ENCODE results near the gene DAZ4. TPM values are rescaled to one million over a fixed set of nuclear protein-coding genes. Genes with fewer than 3 reads are reported as not detected.
"Not testable (repeated sequence)": the region's sequence is repeated elsewhere in the genome, so short reads cannot be mapped to it uniquely, and the experiment has no call there.

Gene DAZ4, protein sequence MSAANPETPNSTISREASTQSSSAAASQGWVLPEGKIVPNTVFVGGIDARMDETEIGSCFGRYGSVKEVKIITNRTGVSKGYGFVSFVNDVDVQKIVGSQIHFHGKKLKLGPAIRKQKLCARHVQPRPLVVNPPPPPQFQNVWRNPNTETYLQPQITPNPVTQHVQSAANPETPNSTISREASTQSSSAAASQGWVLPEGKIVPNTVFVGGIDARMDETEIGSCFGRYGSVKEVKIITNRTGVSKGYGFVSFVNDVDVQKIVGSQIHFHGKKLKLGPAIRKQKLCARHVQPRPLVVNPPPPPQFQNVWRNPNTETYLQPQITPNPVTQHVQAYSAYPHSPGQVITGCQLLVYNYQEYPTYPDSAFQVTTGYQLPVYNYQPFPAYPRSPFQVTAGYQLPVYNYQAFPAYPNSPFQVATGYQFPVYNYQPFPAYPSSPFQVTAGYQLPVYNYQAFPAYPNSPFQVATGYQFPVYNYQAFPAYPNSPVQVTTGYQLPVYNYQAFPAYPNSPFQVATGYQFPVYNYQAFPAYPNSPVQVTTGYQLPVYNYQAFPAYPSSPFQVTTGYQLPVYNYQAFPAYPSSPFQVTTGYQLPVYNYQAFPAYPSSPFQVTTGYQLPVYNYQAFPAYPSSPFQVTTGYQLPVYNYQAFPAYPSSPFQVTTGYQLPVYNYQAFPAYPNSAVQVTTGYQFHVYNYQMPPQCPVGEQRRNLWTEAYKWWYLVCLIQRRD
- total RNA-seq (1 to 10 TPM; 2.0 to 9.8 TPM), polyA plus RNA-seq (ENCODE audit: insufficient read depth, low read depth, low replicate concordance) (1.4 TPM)
- long read RNA-seq, donor 1 = 0 reads
- long read RNA-seq, donor 2 = 0 reads

DNA sequence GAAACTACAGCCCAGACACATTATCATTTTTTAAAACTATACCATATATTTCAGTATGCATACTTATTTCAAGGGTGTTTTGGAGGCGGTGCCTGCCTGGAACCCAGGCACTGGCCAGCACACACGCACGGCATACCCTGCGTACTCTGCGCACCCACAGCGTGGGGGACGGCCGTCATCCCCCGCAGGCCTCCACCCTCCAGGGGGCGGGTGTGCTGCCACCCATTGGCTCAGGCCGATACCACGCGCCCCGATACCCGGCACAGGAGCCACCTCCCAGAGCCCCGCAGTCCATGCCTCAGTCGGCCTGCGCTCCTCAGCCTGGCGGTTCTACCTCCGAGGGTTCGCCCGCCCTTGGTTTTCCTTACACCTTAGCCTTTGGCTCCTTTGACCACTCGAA, at the start of gene DAZ4:
TSS of gene DAZ4 (plus strand) at position 301 of the 400 bp plus-strand sequence. CDS start 208 bp downstream, outside the sequence.
- H3K9me3 ChIP-seq; H3K27me3 ChIP-seq; H3K4me3 ChIP-seq; H3K27ac ChIP-seq; H3K36me3 ChIP-seq (ENCODE audit: low read depth, missing control alignments); H3K4me1 ChIP-seq; intact Hi-C loops (cut with DNase I; ENCODE audit: low total_unique reads): not testable (repeated sequence)
- WGBS, 2 donors = no CpG with 5 or more reads among the region's 23 CpGs
- peak; percentile 12 for DNase-seq

DNA sequence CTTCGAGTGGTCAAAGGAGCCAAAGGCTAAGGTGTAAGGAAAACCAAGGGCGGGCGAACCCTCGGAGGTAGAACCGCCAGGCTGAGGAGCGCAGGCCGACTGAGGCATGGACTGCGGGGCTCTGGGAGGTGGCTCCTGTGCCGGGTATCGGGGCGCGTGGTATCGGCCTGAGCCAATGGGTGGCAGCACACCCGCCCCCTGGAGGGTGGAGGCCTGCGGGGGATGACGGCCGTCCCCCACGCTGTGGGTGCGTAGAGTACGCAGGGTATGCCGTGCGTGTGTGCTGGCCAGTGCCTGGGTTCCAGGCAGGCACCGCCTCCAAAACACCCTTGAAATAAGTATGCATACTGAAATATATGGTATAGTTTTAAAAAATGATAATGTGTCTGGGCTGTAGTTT, 20.4 kb upstream of the DAZ4 start, which contains the start of gene DAZ3:
TSS of gene DAZ3 (minus strand) at position 101 of the 400 bp plus-strand sequence. CDS start 208 bp downstream, outside the sequence.
- DNase-seq; H3K36me3 ChIP-seq (ENCODE audit: low read depth, missing control alignments); H3K27ac ChIP-seq; H3K4me3 ChIP-seq; intact Hi-C loops (cut with DNase I; ENCODE audit: low total_unique reads); H3K4me1 ChIP-seq; H3K9me3 ChIP-seq; H3K27me3 ChIP-seq: not testable (repeated sequence)
- no CpG with 5 or more reads among the region's 23 CpGs for WGBS, 2 donors

DNA sequence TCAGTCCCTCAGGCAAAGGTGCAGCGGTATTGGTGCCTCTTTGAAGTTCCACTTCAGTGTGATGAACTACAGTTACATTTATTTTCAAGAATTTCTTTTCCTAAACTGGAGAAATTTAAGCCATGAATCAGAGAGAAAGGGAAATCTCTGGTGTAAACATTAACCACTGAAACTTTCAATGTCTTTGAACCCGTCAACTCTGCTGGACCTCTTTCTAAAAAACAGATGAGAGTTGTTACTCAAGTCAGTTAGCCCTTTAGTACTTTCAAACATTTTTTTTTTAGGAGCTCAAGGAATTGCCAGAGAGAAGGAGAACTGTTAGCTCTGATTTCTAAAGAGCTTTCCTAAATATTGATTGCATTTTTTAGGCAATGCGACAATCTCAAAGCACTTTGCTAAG, 11.9 kb upstream of the DAZ4 start:
- H3K27ac ChIP-seq; DNase-seq; H3K27me3 ChIP-seq; H3K9me3 ChIP-seq; H3K4me1 ChIP-seq; H3K36me3 ChIP-seq (ENCODE audit: low read depth, missing control alignments); H3K4me3 ChIP-seq; intact Hi-C loops (cut with DNase I; ENCODE audit: low total_unique reads): not testable (repeated sequence)
- no CpG with 5 or more reads among the region's 3 CpGs for WGBS, 2 donors

DNA sequence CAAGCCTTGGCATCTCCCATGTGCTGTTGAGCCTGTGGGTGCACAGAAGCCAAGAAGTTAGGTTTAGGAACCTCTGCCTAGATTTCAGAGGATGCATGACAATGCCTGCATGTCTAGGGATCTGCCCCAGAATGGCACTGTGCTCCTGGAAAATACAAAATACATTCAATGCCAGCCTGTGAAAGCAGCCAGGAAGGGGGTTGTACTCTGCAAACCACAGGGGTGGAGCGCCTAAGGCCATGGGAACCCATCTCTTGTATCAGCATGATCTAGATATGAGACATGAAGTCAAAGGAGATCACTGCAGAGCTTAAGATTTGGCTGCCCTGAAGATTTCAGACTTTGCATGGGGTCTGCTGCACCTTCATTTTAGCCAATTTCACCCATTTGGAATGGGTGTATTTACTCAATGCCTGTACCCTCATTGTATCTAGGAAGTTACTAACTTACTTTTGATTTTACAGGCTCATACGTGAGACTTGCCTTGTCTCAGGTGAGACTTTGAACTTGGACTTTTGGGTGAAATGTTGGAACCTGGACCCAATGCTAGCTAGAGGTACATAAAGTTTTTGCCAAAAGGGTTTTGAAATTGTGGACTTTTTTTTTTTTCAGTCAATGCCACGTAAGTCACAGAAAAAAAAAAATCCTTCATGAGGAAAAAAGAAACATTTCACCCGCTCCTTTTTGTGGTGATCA, 9.4 kb upstream of the DAZ4 start:
- H3K27me3 ChIP-seq; intact Hi-C loops (cut with DNase I; ENCODE audit: low total_unique reads); H3K4me3 ChIP-seq; DNase-seq; H3K9me3 ChIP-seq; H3K4me1 ChIP-seq; H3K36me3 ChIP-seq (ENCODE audit: low read depth, missing control alignments); H3K27ac ChIP-seq: not testable (repeated sequence)
- WGBS, 2 donors = 61 to 63% methylated on average over 2 of the region's 4 CpGs

DNA sequence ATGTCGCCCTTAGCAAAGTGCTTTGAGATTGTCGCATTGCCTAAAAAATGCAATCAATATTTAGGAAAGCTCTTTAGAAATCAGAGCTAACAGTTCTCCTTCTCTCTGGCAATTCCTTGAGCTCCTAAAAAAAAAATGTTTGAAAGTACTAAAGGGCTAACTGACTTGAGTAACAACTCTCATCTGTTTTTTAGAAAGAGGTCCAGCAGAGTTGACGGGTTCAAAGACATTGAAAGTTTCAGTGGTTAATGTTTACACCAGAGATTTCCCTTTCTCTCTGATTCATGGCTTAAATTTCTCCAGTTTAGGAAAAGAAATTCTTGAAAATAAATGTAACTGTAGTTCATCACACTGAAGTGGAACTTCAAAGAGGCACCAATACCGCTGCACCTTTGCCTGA, 8.7 kb upstream of the DAZ4 start:
- H3K27ac ChIP-seq; H3K4me1 ChIP-seq; H3K9me3 ChIP-seq; intact Hi-C loops (cut with DNase I; ENCODE audit: low total_unique reads); H3K4me3 ChIP-seq; H3K36me3 ChIP-seq (ENCODE audit: low read depth, missing control alignments); H3K27me3 ChIP-seq; DNase-seq: not testable (repeated sequence)
- WGBS, 2 donors = no CpG with 5 or more reads among the region's 4 CpGs

Other genes with a start within 250 kb of the DAZ4 start
- under 1 TPM in 1 of 2 donors, not detected in 1; 0.87 TPM for gene BPY2B, start 215.9 kb upstream of the DAZ4 start, total RNA-seq
- gene BPY2B, start 215.9 kb upstream of the DAZ4 start, polyA plus RNA-seq (ENCODE audit: insufficient read depth, low read depth, low replicate concordance) = 2.7 TPM
- gene DAZ3, start 20.5 kb upstream of the DAZ4 start, total RNA-seq = 1 to 10 TPM in 1 of 2 donors, under 1 TPM in 1; 0.68 to 8.8 TPM
- gene DAZ3, start 20.5 kb upstream of the DAZ4 start, polyA plus RNA-seq (ENCODE audit: insufficient read depth, low read depth, low replicate concordance) = 4.4 TPM
- gene BPY2C, start 218.2 kb downstream of the DAZ4 start, total RNA-seq = under 1 TPM in 1 of 2 donors, not detected in 1; 0.87 TPM
- gene BPY2C, start 218.2 kb downstream of the DAZ4 start, polyA plus RNA-seq (ENCODE audit: insufficient read depth, low read depth, low replicate concordance) = not detected

Measured in testis (tissue), 5 donors.